H9 (cell line): ENCODE measurements around the gene CDK16. TPM values are rescaled to one million over a fixed set of nuclear protein-coding genes. Genes with fewer than 3 reads are reported as not detected.

Experiments
- DNase-seq: peaks from one replicate; pipeline ENCODE4 v3.0.0-alpha.2; 2017
- H2AFZ ChIP-seq: one replicate; pipeline ENCODE4 v1.6.1; 2013; ENCODE audit warnings: mild to moderate bottlenecking, low read length, control low read depth, moderate library complexity
- H2AK5ac ChIP-seq: 2 replicates; pipeline ENCODE4 v1.6.1; 2013; ENCODE audit warnings: low read length, control low read depth, mixed read lengths; ENCODE audit not compliant: insufficient read length
- H2BK120ac ChIP-seq: one replicate; pipeline ENCODE4 v1.6.1; 2013; ENCODE audit warnings: low read depth, mild to moderate bottlenecking, low read length, control low read depth, inconsistent platforms; ENCODE audit not compliant: poor library complexity, severe bottlenecking
- H2BK12ac ChIP-seq: 2 replicates; pipeline ENCODE4 v1.6.1; 2013; ENCODE audit warnings: low read length, control low read depth, mixed read lengths, low read depth; ENCODE audit not compliant: insufficient read length
- H2BK15ac ChIP-seq: 2 replicates; pipeline ENCODE4 v1.6.1; 2013; ENCODE audit warnings: low read depth, low read length, control low read depth
- H2BK20ac ChIP-seq: one replicate; pipeline ENCODE4 v1.6.1; 2013; ENCODE audit warnings: low read depth, mild to moderate bottlenecking, low read length, control low read depth, inconsistent platforms; ENCODE audit not compliant: poor library complexity, severe bottlenecking
- H2BK5ac ChIP-seq: 2 replicates; pipeline ENCODE4 v1.6.1; 2013; ENCODE audit warnings: low read length, control low read depth, mixed read lengths; ENCODE audit not compliant: insufficient read length
- H3K14ac ChIP-seq: 2 replicates; pipeline ENCODE4 v1.6.1; 2013; ENCODE audit warnings: low read length, control low read depth; ENCODE audit not compliant: insufficient read depth
- H3K18ac ChIP-seq: 2 replicates; pipeline ENCODE4 v1.6.1; 2013; ENCODE audit warnings: low read depth, mild to moderate bottlenecking, mixed read lengths, low read length, control low read depth; ENCODE audit not compliant: insufficient read length
- H3K23ac ChIP-seq: 2 replicates; pipeline ENCODE4 v1.6.1; 2013; ENCODE audit warnings: low read length, control low read depth, mixed read lengths, low read depth; ENCODE audit not compliant: insufficient read length
- H3K23me2 ChIP-seq: 2 replicates; pipeline ENCODE4 v1.6.1; 2013; ENCODE audit warnings: low read depth, mild to moderate bottlenecking, mixed read lengths, low read length, control low read depth; ENCODE audit not compliant: insufficient read length, poor library complexity, severe bottlenecking
- H3K27ac ChIP-seq: 2 replicates; pipeline ENCODE4 v1.5.1; 2013; ENCODE audit warnings: low read length, control low read depth, mixed read lengths, low read depth; ENCODE audit not compliant: insufficient read length
- H3K27me3 ChIP-seq: 2 replicates; pipeline ENCODE4 v1.6.1; 2013; ENCODE audit warnings: low read length, control low read depth, inconsistent platforms; ENCODE audit not compliant: insufficient read depth
- H3K4ac ChIP-seq: 2 replicates; pipeline ENCODE4 v1.6.1; 2013; ENCODE audit warnings: low read depth, mild to moderate bottlenecking, control low read depth, inconsistent platforms, low read length, moderate library complexity
- H3K4me1 ChIP-seq: 2 replicates; pipeline ENCODE4 v1.6.1; 2013; ENCODE audit warnings: low read length, control low read depth, inconsistent platforms; ENCODE audit not compliant: insufficient read depth
- H3K4me2 ChIP-seq: 2 replicates; pipeline ENCODE4 v1.6.1; 2013; ENCODE audit warnings: low read length, control low read depth, mixed read lengths; ENCODE audit not compliant: insufficient read length, insufficient read depth
- H3K56ac ChIP-seq: 2 replicates; pipeline ENCODE4 v1.6.1; 2013; ENCODE audit warnings: low read depth, mild to moderate bottlenecking, mixed read lengths, low read length, control low read depth; ENCODE audit not compliant: insufficient read length
- H3K79me1 ChIP-seq: 2 replicates; pipeline ENCODE4 v1.6.1; 2013; ENCODE audit warnings: low read depth, mild to moderate bottlenecking, moderate library complexity, low read length, control low read depth, inconsistent platforms; ENCODE audit not compliant: insufficient read depth, poor library complexity, severe bottlenecking
- H3K79me2 ChIP-seq: 2 replicates; pipeline ENCODE4 v1.6.1; 2013; ENCODE audit warnings: low read length, control low read depth, inconsistent platforms; ENCODE audit not compliant: insufficient read depth
- H3K9ac ChIP-seq: 2 replicates; pipeline ENCODE4 v1.6.1; 2013; ENCODE audit warnings: low read length, control low read depth, mixed read lengths; ENCODE audit not compliant: insufficient read length; ENCODE audit errors: extremely low read depth
- H3K9me3 ChIP-seq: one replicate; pipeline ENCODE4 v1.6.1; 2013; ENCODE audit warnings: low read depth, low read length, inconsistent platforms; ENCODE audit not compliant: control insufficient read depth
- H3T11ph ChIP-seq: one replicate; pipeline ENCODE4 v1.6.1; 2013; ENCODE audit warnings: mild to moderate bottlenecking, low read length, control low read depth, inconsistent platforms
- H4K20me1 ChIP-seq: one replicate; pipeline ENCODE4 v1.6.1; 2013; ENCODE audit not compliant: control insufficient read depth, insufficient read length, insufficient read depth
- H4K5ac ChIP-seq: 2 replicates; pipeline ENCODE4 v1.6.1; 2013; ENCODE audit warnings: low read depth, mild to moderate bottlenecking, mixed read lengths, low read length, control low read depth; ENCODE audit not compliant: insufficient read length
- H4K8ac ChIP-seq: replicated peaks from 2 replicates; pipeline ENCODE4 v1.6.1; 2013; ENCODE audit warnings: low read length, control low read depth, mixed read lengths, low read depth; ENCODE audit not compliant: insufficient read length
- H4K91ac ChIP-seq: 2 replicates; pipeline ENCODE4 v1.6.1; 2013; ENCODE audit warnings: low read depth, mild to moderate bottlenecking, moderate library complexity, mixed read lengths, low read length, control low read depth; ENCODE audit not compliant: insufficient read length
- H3K27ac Mint-ChIP-seq, 3 experiments: 2 replicates in 2 of 3; 3 replicates in 1 of 3; pipeline ENCODE4 v1.8.0; 2020 to 2021; ENCODE audit warnings: mixed read lengths in 3 of 3, mild to moderate bottlenecking in 1 of 3, moderate library complexity in 1 of 3
- H3K27me3 Mint-ChIP-seq: 2 replicates; pipeline ENCODE4 v1.8.0; 2021; ENCODE audit warnings: low read depth, mild to moderate bottlenecking, moderate library complexity, mixed read lengths
- H3K36me3 Mint-ChIP-seq, 3 experiments: 2 replicates in 2 of 3; 3 replicates in 1 of 3; pipeline ENCODE4 v1.8.0; 2020 to 2021; ENCODE audit warnings: low read depth in 3 of 3, mixed read lengths in 3 of 3; ENCODE audit not compliant: insufficient read depth in 1 of 3
- H3K4me1 Mint-ChIP-seq, 2 experiments: 2 replicates each; pipeline ENCODE4 v1.8.0; 2020; ENCODE audit warnings: mixed read lengths in 2 of 2
- H3K4me3 Mint-ChIP-seq, 2 experiments: 2 replicates in 1 of 2; 3 replicates in 1 of 2; pipeline ENCODE4 v1.8.0; 2020 to 2021; ENCODE audit warnings: mild to moderate bottlenecking in 2 of 2, mixed read lengths in 2 of 2, moderate library complexity in 1 of 2
- H3K9me3 Mint-ChIP-seq, 2 experiments: 2 replicates in 1 of 2; 3 replicates in 1 of 2; pipeline ENCODE4 v1.8.0; 2020; ENCODE audit warnings: mild to moderate bottlenecking in 2 of 2, mixed read lengths in 2 of 2, moderate library complexity in 1 of 2
- CTCF ChIP-seq: fragments of 200-600 bp; sonication (generic); conservative IDR thresholded peaks from 3 replicates; pipeline ENCODE4 v1.8.0; 2021; ENCODE audit warnings: antibody characterized with exemption, mild to moderate bottlenecking
- WGBS: extraction: QIAGEN DNeasy Blood & Tissue Kit; methylation state at CpG from one replicate; pipeline ENCODE4 v1.1.7; 2013; ENCODE audit warnings: missing lambda C conversion rate, low lambda C conversion rate, mixed read lengths; ENCODE audit not compliant: insufficient read length; ENCODE audit errors: extremely low coverage; 5-methylcytosine and 5-hydroxymethylcytosine counted together
- total RNA-seq: library from RNA; stranded (reverse); gene quantifications from 2 replicates; pipeline ENCODE4 v1.2.1, GENCODE V29; 2021

The CDK16 gene
- total RNA-seq, 1 experiment from 2014 or later, result 226 TPM

DNA sequence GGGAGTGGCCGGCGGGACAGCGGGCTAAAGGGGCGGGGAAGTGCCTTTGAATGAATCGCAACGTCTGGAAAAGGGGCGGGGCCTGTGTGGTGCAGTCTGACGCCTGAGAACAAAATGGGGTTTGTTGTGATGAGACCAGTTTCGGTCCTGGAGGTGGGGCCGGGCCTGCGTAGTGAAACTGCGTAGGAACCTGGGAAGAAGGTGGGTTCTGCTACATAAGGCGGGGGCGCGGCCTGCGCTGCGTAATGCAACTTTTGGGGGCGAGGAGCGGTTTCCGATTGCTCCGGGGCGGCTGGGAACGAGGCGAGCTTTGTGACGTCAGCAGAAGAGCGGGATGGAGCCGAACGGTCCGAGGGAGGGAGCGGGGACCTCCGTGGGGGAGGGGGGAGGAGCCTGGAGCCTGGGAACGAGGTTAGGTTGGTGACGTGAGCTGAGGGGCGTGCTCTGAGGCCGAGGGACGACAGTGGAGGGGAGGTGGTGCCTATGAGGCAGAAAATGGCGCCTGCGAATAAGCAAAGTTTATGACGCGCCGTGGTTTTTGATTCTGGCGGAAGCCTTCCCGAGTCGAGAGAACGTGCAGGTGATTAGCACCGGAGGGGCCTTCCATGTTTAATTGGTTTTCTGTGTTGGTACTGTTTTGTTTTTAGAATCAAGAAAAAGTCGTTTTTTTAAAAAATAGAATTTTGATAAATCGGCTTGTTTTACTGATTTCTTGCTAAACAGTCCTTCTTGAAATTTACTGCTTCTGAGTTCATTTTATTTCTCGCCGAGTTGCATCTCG is 15.0 kb downstream of the CDK16 start:
- Histone ChIP-seq H3K79me2 (peaks cover 15% of the 10 kb centered on the region; the same call in 1 of the 2 replicates), H3K4ac (peak overlapping the region; percentile 62; the same call in 1 of the 2 replicates), H4K20me1 (peaks cover 2% of the 10 kb centered on the region), H4K5ac (peak overlapping the region; percentile 81), H4K91ac (no peak overlapping the region), H2BK15ac (no peak overlapping the region), H3K27ac (peak overlapping the region; percentile 93), H3K4me1 (0 out of 2 replicates have a peak, but pooled peaks cover 2% of the 10 kb centered on the region), H3K79me1 (peaks cover 2% of the 10 kb centered on the region), H2BK12ac (no peak overlapping the region), H3T11ph (peak overlapping the region; percentile 80), H3K9ac (peak overlapping the region; percentile 96), H3K14ac (peak overlapping the region; percentile 99; the same call in 1 of the 2 replicates), H4K8ac (no peak overlapping the region), H3K23ac (no peak overlapping the region), H2BK5ac (peak overlapping the region; percentile 98), H3K56ac (peak overlapping the region; percentile 69), H3K18ac (peak overlapping the region; percentile 99), H3K4me2 (peak overlapping the region; percentile 52), H2AFZ (no peak overlapping the region), H2BK20ac (no peak overlapping the region), H2AK5ac (peak overlapping the region; percentile 83), H3K23me2 (peaks cover 5% of the 10 kb centered on the region), H3K9me3 (no peaks in the 10 kb centered on the region), H2BK120ac (peak overlapping the region; percentile 99), H3K27me3 (no peaks in the 10 kb centered on the region)
- H3K4me3 Mint-ChIP-seq, result peak overlapping the region; percentile 98 to 100
- peaks cover 5 to 24% of the 10 kb centered on the region in 2 experiments for H3K4me1 Mint-ChIP-seq
- peaks cover 6 to 20% (median 9%) of the 10 kb centered on the region in 3 experiments; a peak in 6 of 7 replicates for H3K36me3 Mint-ChIP-seq
- WGBS, result no CpG with 5 or more reads among the region's 51 CpGs
- peaks cover 3% of the 10 kb centered on the region; the same call in 1 of the 2 replicates for H3K27me3 Mint-ChIP-seq
- TF ChIP-seq CTCF, result no peak
- DNase-seq, result peak; percentile 98
- H3K9me3 Mint-ChIP-seq, result no peaks in the 10 kb centered on the region; a peak in 1 of 5 replicates
- peak overlapping the region; percentile 100 for H3K27ac Mint-ChIP-seq
